WTC11 (cell line): ENCODE measurements around the gene IL34. TPM values are rescaled to one million over a fixed set of nuclear protein-coding genes. Genes with fewer than 3 reads are reported as not detected.

Experiments used
- ATAC-seq: fragments of 200-7000 bp; cut with Tn5 transposase; 2 replicates; pipeline ENCODE4 v1.10.0; 2021; ENCODE audit warnings: mild to moderate bottlenecking, moderate library complexity
- CTCF ChIA-PET: fragments of 300-600 bp; sonication (Branson Sonifier 250); formaldehyde crosslinking; loops from one replicate; lab custom pipeline; 2021; ENCODE audit warnings: antibody characterized with exemption; lab: Charles Lee
- POLR2A ChIA-PET: fragments of 350-600 bp; sonication (Branson Sonifier 250); formaldehyde crosslinking; loops from one replicate; lab custom pipeline; 2021; ENCODE audit warnings: antibody characterized with exemption; lab: Charles Lee
- DNase-seq: peaks from one replicate; pipeline ENCODE4 v3.0.0; 2021; ENCODE audit warnings: low spot score
- H3K27ac Mint-ChIP-seq: 2 replicates; pipeline ENCODE4 v1.8.0; 2021; ENCODE audit warnings: mixed read lengths
- H3K27me3 Mint-ChIP-seq: 2 replicates; pipeline ENCODE4 v1.8.0; 2021; ENCODE audit warnings: low read depth, mild to moderate bottlenecking, moderate library complexity, mixed read lengths
- H3K36me3 Mint-ChIP-seq: 2 replicates; pipeline ENCODE4 v1.8.0; 2021; ENCODE audit warnings: mixed read lengths
- H3K4me1 Mint-ChIP-seq: 2 replicates; pipeline ENCODE4 v1.8.0; 2022; ENCODE audit warnings: mixed read lengths
- H3K4me3 Mint-ChIP-seq: 2 replicates; pipeline ENCODE4 v1.8.0; 2021; ENCODE audit warnings: mild to moderate bottlenecking, moderate library complexity, mixed read lengths
- H3K9me3 Mint-ChIP-seq: 2 replicates; pipeline ENCODE4 v1.8.0; 2021; ENCODE audit warnings: mixed read lengths
- ARID4B ChIP-seq: sonication (generic); formaldehyde crosslinking; IDR thresholded peaks from 2 replicates; pipeline ENCODE4 v1.8.0; 2023; ENCODE audit warnings: missing genetic modification reagents, mild to moderate bottlenecking, borderline replicate concordance
- CTCF ChIP-seq: fragments of 200-600 bp; IDR thresholded peaks from 2 replicates; pipeline ENCODE4 v1.8.0; 2022; ENCODE audit warnings: antibody characterized with exemption
- E2F4 ChIP-seq: sonication (generic); formaldehyde crosslinking; IDR thresholded peaks from 2 replicates; pipeline ENCODE4 v1.8.1; 2022; ENCODE audit warnings: low read depth, mild to moderate bottlenecking, moderate library complexity, missing genetic modification reagents, borderline replicate concordance
- ESRRA ChIP-seq: sonication (generic); formaldehyde crosslinking; IDR thresholded peaks from 2 replicates; pipeline ENCODE4 v1.8.1; 2022; ENCODE audit warnings: mild to moderate bottlenecking, missing genetic modification reagents, borderline replicate concordance
- ETV6 ChIP-seq: sonication (generic); formaldehyde crosslinking; IDR thresholded peaks from 2 replicates; pipeline ENCODE4 v1.8.1; 2022; ENCODE audit warnings: mild to moderate bottlenecking, missing genetic modification reagents
- JAZF1 ChIP-seq: fragments of 250-450 bp; sonication (Bioruptor Pico); IDR thresholded peaks from 2 replicates; pipeline ENCODE4 v1.9.0; 2021; ENCODE audit warnings: moderate library complexity, mild to moderate bottlenecking, inconsistent platforms
- KAT7 ChIP-seq: sonication (generic); formaldehyde crosslinking; IDR thresholded peaks from 2 replicates; pipeline ENCODE4 v1.8.1; 2023; ENCODE audit warnings: missing genetic modification reagents, mild to moderate bottlenecking, borderline replicate concordance
- SP1 ChIP-seq: sonication (generic); formaldehyde crosslinking; conservative IDR thresholded peaks from 2 replicates; pipeline ENCODE4 v1.8.1; 2022; ENCODE audit warnings: missing genetic modification reagents
- TCF7 ChIP-seq: sonication (generic); formaldehyde crosslinking; IDR thresholded peaks from 2 replicates; pipeline ENCODE4 v1.8.0; 2022; ENCODE audit warnings: mild to moderate bottlenecking, low read depth, missing genetic modification reagents, moderate library complexity
- ZBTB43 ChIP-seq: sonication (generic); formaldehyde crosslinking; IDR thresholded peaks from 2 replicates; pipeline ENCODE4 v1.8.1; 2023; ENCODE audit warnings: mild to moderate bottlenecking, missing genetic modification reagents
- ZNF281 ChIP-seq: sonication (generic); formaldehyde crosslinking; IDR thresholded peaks from 2 replicates; pipeline ENCODE4 v1.8.0; 2023; ENCODE audit warnings: mild to moderate bottlenecking, missing genetic modification reagents
- ZNF317 ChIP-seq: sonication (generic); formaldehyde crosslinking; IDR thresholded peaks from 2 replicates; pipeline ENCODE4 v1.8.1; 2023; ENCODE audit warnings: low read depth, mild to moderate bottlenecking, moderate library complexity, missing genetic modification reagents, borderline replicate concordance
- total RNA-seq: library from RNA; stranded (reverse); gene quantifications from 3 replicates; pipeline ENCODE4 v1.2.3, GENCODE V29; 2021
- TF ChIP-seq, protein P1 (sequence below): fragments of 250-450 bp; sonication (Bioruptor Pico); IDR thresholded peaks from 2 replicates; pipeline ENCODE4 v1.9.0; 2021; ENCODE audit warnings: mild to moderate bottlenecking
- TF ChIP-seq, protein P2 (sequence below): fragments of 250-450 bp; sonication (Bioruptor Pico); IDR thresholded peaks from 2 replicates; pipeline ENCODE4 v1.9.0; 2021; ENCODE audit warnings: mild to moderate bottlenecking
- TF ChIP-seq, protein P3 (sequence below): fragments of 250-450 bp; sonication (Bioruptor Pico); IDR thresholded peaks from 2 replicates; pipeline ENCODE4 v2.1.2; 2022; ENCODE audit warnings: mild to moderate bottlenecking, moderate library complexity

The IL34 gene
- total RNA-seq, 1 experiment from 2014 or later, result 8.8 TPM

- no peak for TF ChIP-seq ZNF281 (CRISPR knock-in tag)
- no peak for TF ChIP-seq TCF7 (CRISPR knock-in tag)
- TF ChIP-seq JAZF1 (CRISPR knock-in tag), result no peak
Observed at GRCh38 chr16:70703835-70704381, 57.5 kb downstream of the IL34 start (continued).

- POLR2A ChIA-PET, result no interaction called here
- DNase-seq (no peak), ATAC-seq (no peak)
- Mint-ChIP-seq H3K9me3 (no peaks in the 10 kb centered on the region), H3K27ac (no peak overlapping the region), H3K36me3 (no peaks in the 10 kb centered on the region), H3K4me1 (peaks cover 25% of the 10 kb centered on the region), H3K4me3 (no peak overlapping the region), H3K27me3 (no peaks in the 10 kb centered on the region)
- CTCF ChIA-PET, result interaction anchor here (1.0 to 1.3 kb wide), 3 partner anchors 25 to 67 kb away, joined by 3 to 4 read pairs (median 4); no protein-coding TSS in a partner anchor
- TF ChIP-seq ARID4B (CRISPR knock-in tag), result no peak
- no peak for TF ChIP-seq TCF7 (CRISPR knock-in tag)
- no peak for TF ChIP-seq ESRRA (CRISPR knock-in tag)
- no peak for TF ChIP-seq KAT7 (CRISPR knock-in tag)
- TF ChIP-seq ETV6 (CRISPR knock-in tag), result no peak
- no peak for TF ChIP-seq JAZF1 (CRISPR knock-in tag)
- TF ChIP-seq ZNF317 (CRISPR knock-in tag), result no peak
- TF ChIP-seq SP1 (CRISPR knock-in tag), result no peak
- no peak for TF ChIP-seq E2F4 (CRISPR knock-in tag)
- TF ChIP-seq, protein P1, sequence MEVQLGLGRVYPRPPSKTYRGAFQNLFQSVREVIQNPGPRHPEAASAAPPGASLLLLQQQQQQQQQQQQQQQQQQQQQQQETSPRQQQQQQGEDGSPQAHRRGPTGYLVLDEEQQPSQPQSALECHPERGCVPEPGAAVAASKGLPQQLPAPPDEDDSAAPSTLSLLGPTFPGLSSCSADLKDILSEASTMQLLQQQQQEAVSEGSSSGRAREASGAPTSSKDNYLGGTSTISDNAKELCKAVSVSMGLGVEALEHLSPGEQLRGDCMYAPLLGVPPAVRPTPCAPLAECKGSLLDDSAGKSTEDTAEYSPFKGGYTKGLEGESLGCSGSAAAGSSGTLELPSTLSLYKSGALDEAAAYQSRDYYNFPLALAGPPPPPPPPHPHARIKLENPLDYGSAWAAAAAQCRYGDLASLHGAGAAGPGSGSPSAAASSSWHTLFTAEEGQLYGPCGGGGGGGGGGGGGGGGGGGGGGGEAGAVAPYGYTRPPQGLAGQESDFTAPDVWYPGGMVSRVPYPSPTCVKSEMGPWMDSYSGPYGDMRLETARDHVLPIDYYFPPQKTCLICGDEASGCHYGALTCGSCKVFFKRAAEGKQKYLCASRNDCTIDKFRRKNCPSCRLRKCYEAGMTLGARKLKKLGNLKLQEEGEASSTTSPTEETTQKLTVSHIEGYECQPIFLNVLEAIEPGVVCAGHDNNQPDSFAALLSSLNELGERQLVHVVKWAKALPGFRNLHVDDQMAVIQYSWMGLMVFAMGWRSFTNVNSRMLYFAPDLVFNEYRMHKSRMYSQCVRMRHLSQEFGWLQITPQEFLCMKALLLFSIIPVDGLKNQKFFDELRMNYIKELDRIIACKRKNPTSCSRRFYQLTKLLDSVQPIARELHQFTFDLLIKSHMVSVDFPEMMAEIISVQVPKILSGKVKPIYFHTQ (CRISPR knock-in tag), result no peak
- TF ChIP-seq, protein P2, sequence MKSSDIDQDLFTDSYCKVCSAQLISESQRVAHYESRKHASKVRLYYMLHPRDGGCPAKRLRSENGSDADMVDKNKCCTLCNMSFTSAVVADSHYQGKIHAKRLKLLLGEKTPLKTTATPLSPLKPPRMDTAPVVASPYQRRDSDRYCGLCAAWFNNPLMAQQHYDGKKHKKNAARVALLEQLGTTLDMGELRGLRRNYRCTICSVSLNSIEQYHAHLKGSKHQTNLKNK (CRISPR knock-in tag), result no peak
- TF ChIP-seq ZBTB43 (CRISPR knock-in tag), result no peak
- TF ChIP-seq, protein P3, sequence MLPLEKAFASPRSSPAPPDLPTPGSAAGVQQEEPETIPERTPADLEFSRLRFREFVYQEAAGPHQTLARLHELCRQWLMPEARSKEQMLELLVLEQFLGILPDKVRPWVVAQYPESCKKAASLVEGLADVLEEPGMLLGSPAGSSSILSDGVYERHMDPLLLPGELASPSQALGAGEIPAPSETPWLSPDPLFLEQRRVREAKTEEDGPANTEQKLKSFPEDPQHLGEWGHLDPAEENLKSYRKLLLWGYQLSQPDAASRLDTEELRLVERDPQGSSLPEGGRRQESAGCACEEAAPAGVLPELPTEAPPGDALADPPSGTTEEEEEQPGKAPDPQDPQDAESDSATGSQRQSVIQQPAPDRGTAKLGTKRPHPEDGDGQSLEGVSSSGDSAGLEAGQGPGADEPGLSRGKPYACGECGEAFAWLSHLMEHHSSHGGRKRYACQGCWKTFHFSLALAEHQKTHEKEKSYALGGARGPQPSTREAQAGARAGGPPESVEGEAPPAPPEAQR (CRISPR knock-in tag), result no peak
- TF ChIP-seq CTCF, result no peak
Observed at GRCh38 chr16:70704586-70704985, 58.2 kb downstream of the IL34 start.
